Frontal cortex (tissue), 1 donor: ENCODE data around the gene UQCRC2. TPM values are rescaled to one million over a fixed set of nuclear protein-coding genes. Genes with fewer than 3 reads are reported as not detected.

Experiments used
- total RNA-seq: library from RNA; depleted of rRNA; stranded (reverse); fragments of >200 nt; gene quantifications from one replicate; pipeline ENCODE4 v1.2.3, GENCODE V29; 2014

The UQCRC2 gene
- total RNA-seq, 1 donor from 2014 or later, result 287 TPM

Other genes with a start within 250 kb of the UQCRC2 start
- 38.3 TPM for gene NPIPB4, start 95.6 kb upstream of the UQCRC2 start, total RNA-seq
- 0.41 TPM for gene PDZD9, start 47.8 kb downstream of the UQCRC2 start, total RNA-seq
- gene MOSMO, start 54.8 kb downstream of the UQCRC2 start, total RNA-seq, result 41.2 TPM
- gene VWA3A, start 139.2 kb downstream of the UQCRC2 start, total RNA-seq, result 2.4 TPM
- not detected for gene SDR42E2, start 209.1 kb downstream of the UQCRC2 start, total RNA-seq